HG03139 (cell line): ENCODE measurements around the gene EYA2.

Experiments used
- ATAC-seq: cut with Tn5 transposase; IDR thresholded peaks from one replicate; pipeline ENCODE4 v1.9.1; 2021; ENCODE audit not compliant: unreplicated experiment

The EYA2 gene

GRCh38 chr20:47237715-47238114 is 343.1 kb downstream of the EYA2 start:
- no peak for ATAC-seq
